ENCODE data around the gene TXNIP.

GRCh38 chr1:145988773-145989172, 7.6 kb downstream of the TXNIP start:
- no peak for TF ChIP-seq ZFP3 (CRISPR knock-in tag; IDR thresholded peaks at IDR 0.05)
- TF ChIP-seq POU6F1 (CRISPR knock-in tag; IDR thresholded peaks at IDR 0.05; ENCODE audit: borderline replicate concordance, low read depth): no peak
- TF ChIP-seq SNAI2 (CRISPR knock-in tag; IDR thresholded peaks at IDR 0.05): no peak
- no peak for TF ChIP-seq ZNF8 (CRISPR knock-in tag; IDR thresholded peaks at IDR 0.05)

Measured in SK-N-SH treated with all-trans-retinoic acid at 6 μM for 48 hours (cell line).